Stomach (tissue), 9 donors: Measurements from ENCODE around the gene PDCD2. TPM values are rescaled to one million over a fixed set of nuclear protein-coding genes. Genes with fewer than 3 reads are reported as not detected.

Experiments
- DNase-seq, 2 donors: peaks; one replicate each; pipeline versions ENCODE4 v3.0.0 to v3.0.0-alpha.2; 2013 to 2019
- H3K27ac ChIP-seq, 5 donors: fragments of 200-600 bp in 4 of 5; sonication (generic) in 4 of 5; one replicate each; pipeline ENCODE4 v1.5.1; 2013 to 2019; ENCODE audit warnings: mild to moderate bottlenecking in 1 of 5, moderate library complexity in 1 of 5
- H3K27me3 ChIP-seq, 3 donors: fragments of 200-600 bp; sonication (generic); one replicate each; pipeline ENCODE4 v1.5.1; 2017 to 2019; ENCODE audit warnings: mixed run types in 1 of 3
- H3K36me3 ChIP-seq, 4 donors: fragments of 200-600 bp; sonication (generic); 1 replicate in 3 of 4; 2 replicates in 1 of 4; pipeline ENCODE4 v1.5.1; 2016 to 2019
- H3K4me1 ChIP-seq, 4 donors: fragments of 200-600 bp; sonication (generic); one replicate each; pipeline ENCODE4 v1.5.1; 2016 to 2019
- H3K4me3 ChIP-seq, 4 donors: fragments of 200-600 bp; sonication (generic) in 3 of 4; one replicate each; pipeline ENCODE4 v1.5.1; 2016 to 2019; ENCODE audit warnings: mild to moderate bottlenecking in 1 of 4
- H3K9me3 ChIP-seq, 4 donors: fragments of 200-600 bp; sonication (generic); one replicate each; pipeline ENCODE4 v1.5.1; 2016 to 2019
- EP300 ChIP-seq: sonication (generic); formaldehyde crosslinking; IDR thresholded peaks from one replicate; pipeline ENCODE4 v1.6.1; 2017; ENCODE audit warnings: antibody characterized with exemption
- POLR2A ChIP-seq, 4 donors: fragments of 450-650 bp; IDR thresholded peaks; one replicate each; pipeline ENCODE4 v1.6.1; 2016; ENCODE audit warnings: antibody characterized with exemption in 4 of 4, control low read depth in 2 of 4, mild to moderate bottlenecking in 1 of 4, moderate library complexity in 1 of 4
- POLR2AphosphoS5 ChIP-seq, 3 donors: sonication (generic); formaldehyde crosslinking; IDR thresholded peaks; one replicate each; pipeline ENCODE4 v1.6.1; 2016; ENCODE audit warnings: antibody characterized with exemption in 3 of 3
- WGBS, 5 donors: extraction: QIAGEN DNeasy Blood & Tissue Kit in 3 of 5; methylation state at CpG; one replicate each; pipeline versions ENCODE4 v1.1.5 to v1.1.7; 2013 to 2018; 5-methylcytosine and 5-hydroxymethylcytosine counted together
- intact Hi-C: fragments of 100-400 bp; cut with DNase I; formaldehyde crosslinking; loops from one replicate; pipeline ENCODE4 v1.15.1; 2023; ENCODE audit warnings: low total_unique reads
- polyA plus RNA-seq, 3 donors: library from polyadenylated mRNA; stranded (reverse); fragments of 200-250 nt; gene quantifications; one replicate each; pipeline ENCODE4 v1.2.3, GENCODE V29; 2013
- total RNA-seq, 5 donors: library from RNA; depleted of rRNA; stranded (reverse); fragments of >200 nt; gene quantifications; one replicate each; pipeline versions ENCODE4 v1.1.0 to v1.2.3, GENCODE V29; 2014 to 2016
- TF ChIP-seq, protein P1 (sequence below), 7 experiments: fragments of 450-650 bp in 4 of 7; fragments of 200-600 bp in 3 of 7; sonication (generic) in 3 of 7; IDR thresholded peaks; one replicate each; pipeline ENCODE4 v1.5.1; 2016 to 2019; ENCODE audit warnings: antibody characterized with exemption in 7 of 7, control low read depth in 2 of 7, mild to moderate bottlenecking in 1 of 7
- donor health status: healthy with polysubstance abuse.
- donor health status: Bipolar disorder and iron deficiency.
- donor health status: healthy.

The PDCD2 gene
- total and polyA plus RNA-seq, 8 donors: 38.2 to 209 (median 68.0) TPM

DNA sequence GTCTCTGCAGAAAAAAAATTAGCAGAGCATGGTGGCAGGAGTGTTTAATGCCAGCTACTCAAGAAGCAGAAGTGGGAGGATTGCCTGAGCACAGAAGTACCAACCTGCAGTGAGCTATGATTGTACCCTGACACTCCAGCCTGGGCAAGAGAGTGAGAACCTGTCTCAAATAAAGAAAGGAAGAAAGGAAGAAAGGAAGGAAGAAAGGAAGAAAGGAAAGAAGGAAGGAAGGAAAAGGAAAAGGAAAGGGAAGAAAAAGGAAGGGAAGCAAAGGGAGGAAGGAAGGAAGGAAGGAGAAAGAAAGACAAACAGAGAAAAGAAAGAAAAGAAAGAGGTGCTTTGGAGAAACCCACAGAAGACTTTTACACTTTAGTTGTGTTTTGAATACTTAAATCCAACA lies 12.8 kb upstream of the PDCD2 start:
- no peak for DNase-seq
- H3K36me3 ChIP-seq: no peaks in the 10 kb centered on the region
- peaks cover 0 to 18% (median 11%) of the 10 kb centered on the region in 4 donors for H3K9me3 ChIP-seq
- H3K4me3 ChIP-seq: no peak overlapping the region
- no peak for TF ChIP-seq EP300
- TF ChIP-seq, protein P1, sequence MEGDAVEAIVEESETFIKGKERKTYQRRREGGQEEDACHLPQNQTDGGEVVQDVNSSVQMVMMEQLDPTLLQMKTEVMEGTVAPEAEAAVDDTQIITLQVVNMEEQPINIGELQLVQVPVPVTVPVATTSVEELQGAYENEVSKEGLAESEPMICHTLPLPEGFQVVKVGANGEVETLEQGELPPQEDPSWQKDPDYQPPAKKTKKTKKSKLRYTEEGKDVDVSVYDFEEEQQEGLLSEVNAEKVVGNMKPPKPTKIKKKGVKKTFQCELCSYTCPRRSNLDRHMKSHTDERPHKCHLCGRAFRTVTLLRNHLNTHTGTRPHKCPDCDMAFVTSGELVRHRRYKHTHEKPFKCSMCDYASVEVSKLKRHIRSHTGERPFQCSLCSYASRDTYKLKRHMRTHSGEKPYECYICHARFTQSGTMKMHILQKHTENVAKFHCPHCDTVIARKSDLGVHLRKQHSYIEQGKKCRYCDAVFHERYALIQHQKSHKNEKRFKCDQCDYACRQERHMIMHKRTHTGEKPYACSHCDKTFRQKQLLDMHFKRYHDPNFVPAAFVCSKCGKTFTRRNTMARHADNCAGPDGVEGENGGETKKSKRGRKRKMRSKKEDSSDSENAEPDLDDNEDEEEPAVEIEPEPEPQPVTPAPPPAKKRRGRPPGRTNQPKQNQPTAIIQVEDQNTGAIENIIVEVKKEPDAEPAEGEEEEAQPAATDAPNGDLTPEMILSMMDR (IDR thresholded peaks at IDR 0.05): no peak
- no peak for TF ChIP-seq POLR2AphosphoS5 (IDR thresholded peaks at IDR 0.05)
- TF ChIP-seq POLR2A (IDR thresholded peaks at IDR 0.05): no peak
- intact Hi-C loops: no loop called here
- H3K4me1 ChIP-seq: no peaks in the 10 kb centered on the region
- H3K27ac ChIP-seq: no peak overlapping the region
- peaks cover 0 to 19% (median 0%) of the 10 kb centered on the region in 3 donors for H3K27me3 ChIP-seq

DNA sequence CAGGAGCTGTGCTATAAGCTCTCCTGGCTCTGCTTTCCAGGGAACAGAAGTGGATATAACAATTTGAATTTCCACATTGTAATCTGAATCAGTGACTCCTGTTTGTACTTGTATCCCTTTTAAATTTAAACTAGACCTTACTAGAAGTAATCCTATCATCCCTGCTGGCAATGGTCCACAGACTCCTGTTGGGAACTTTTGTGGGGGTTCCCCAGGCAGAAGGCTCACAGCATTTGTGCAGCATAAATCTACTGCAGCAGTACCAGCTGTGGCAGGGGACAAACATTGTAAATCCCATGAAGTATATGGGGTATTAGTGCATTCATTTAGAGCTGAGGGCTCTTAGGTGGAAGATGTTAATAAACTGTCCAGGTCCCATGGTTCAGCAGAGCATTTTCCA lies 12.0 kb upstream of the PDCD2 start:
- Histone ChIP-seq H3K27me3 (peaks cover 0 to 19% (median 0%) of the 10 kb centered on the region in 3 donors), H3K4me1 (no peaks in the 10 kb centered on the region), H3K36me3 (no peaks in the 10 kb centered on the region), H3K4me3 (no peak overlapping the region), H3K27ac (no peak overlapping the region), H3K9me3 (peaks cover 0 to 27% (median 12%) of the 10 kb centered on the region in 4 donors)
- DNase-seq: no peak
- intact Hi-C loops: no loop called here
- TF ChIP-seq, protein P1 (IDR thresholded peaks at IDR 0.05): no peak
- no peak for TF ChIP-seq EP300
- TF ChIP-seq POLR2AphosphoS5 (IDR thresholded peaks at IDR 0.05): no peak
- TF ChIP-seq POLR2A (IDR thresholded peaks at IDR 0.05): no peak

DNA sequence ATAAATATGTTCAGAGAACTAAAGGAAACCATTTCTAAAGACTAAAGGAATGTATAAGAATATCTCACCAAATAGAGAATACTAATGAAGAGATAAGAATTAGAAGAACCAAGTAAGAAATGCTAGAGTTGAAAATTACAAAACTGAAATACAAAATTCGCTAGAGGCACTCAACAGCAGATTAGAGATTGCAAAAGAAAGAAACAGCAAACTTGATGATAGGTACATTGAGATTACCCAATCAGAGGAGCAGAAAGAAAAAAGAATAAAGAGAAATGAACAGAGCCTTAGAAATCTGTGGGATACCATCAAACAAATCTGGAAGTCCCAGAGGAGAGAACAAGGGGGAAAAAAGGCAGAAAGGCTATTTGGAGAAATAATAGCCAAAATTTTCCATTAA lies 6.3 kb upstream of the PDCD2 start:
- WGBS, 5 donors: 67 to 86% (median 75%) methylated on average over 1 of the region's 1 CpG
- intact Hi-C loops: no loop called here
- no peak overlapping the region for H3K27ac ChIP-seq
- peaks cover 0 to under 1% (median 0%) of the 10 kb centered on the region in 4 donors for H3K4me1 ChIP-seq
- peaks cover 0 to 7% (median 0%) of the 10 kb centered on the region in 3 donors for H3K27me3 ChIP-seq
- TF ChIP-seq POLR2AphosphoS5 (IDR thresholded peaks at IDR 0.05) (no peak), EP300 (no peak), POLR2A (IDR thresholded peaks at IDR 0.05) (no peak)
- TF ChIP-seq, protein P1 (IDR thresholded peaks at IDR 0.05): no peak
- DNase-seq: no peak
- H3K9me3 ChIP-seq: peaks cover 0 to 42% (median 21%) of the 10 kb centered on the region in 4 donors
- H3K4me3 ChIP-seq: no peak overlapping the region
- no peaks in the 10 kb centered on the region for H3K36me3 ChIP-seq

- Histone ChIP-seq H3K9me3 (peaks cover 0 to 3% (median 0%) of the 10 kb centered on the region in 4 donors), H3K4me1 (peaks cover 15 to 28% (median 23%) of the 10 kb centered on the region in 4 donors), H3K36me3 (peaks cover 0 to 31% (median 30%) of the 10 kb centered on the region in 4 donors), H3K4me3 (peak overlapping the region; percentile 87 to 98 (median 94)), H3K27ac (peak overlapping the region; percentile 86 to 96 (median 91)), H3K27me3 (no peaks in the 10 kb centered on the region)
- DNase-seq: peak; percentile 33 to 72
- no peak for TF ChIP-seq POLR2A (IDR thresholded peaks at IDR 0.05)
- no peak for TF ChIP-seq POLR2AphosphoS5 (IDR thresholded peaks at IDR 0.05)
- TF ChIP-seq EP300: no peak
- TF ChIP-seq, protein P1 (IDR thresholded peaks at IDR 0.05): no peak
- intact Hi-C loops: no loop called here
- WGBS, 5 donors: 1 to 6% (median 4%) methylated on average over 5 to 6 of the region's 6 CpGs
Measured at GRCh38 chr6:170584954-170585498, 589 bp upstream of the PDCD2 start.
